NT2/D1 (cell line): Measurements from ENCODE around the gene KLK14.

Source experiments
- DNase-seq: peaks from one replicate; pipeline ENCODE4 v3.0.0-alpha.2; 2011; ENCODE audit warnings: low read depth, low spot score
- H3K27me3 ChIP-seq: 2 replicates; pipeline ENCODE4 v1.6.0; 2011; ENCODE audit warnings: mild to moderate bottlenecking; ENCODE audit not compliant: insufficient read length, insufficient read depth
- H3K36me3 ChIP-seq: 2 replicates; pipeline ENCODE4 v1.6.1; 2011; ENCODE audit warnings: mild to moderate bottlenecking, low read length, mixed read lengths; ENCODE audit not compliant: insufficient read depth, insufficient read length
- H3K4me1 ChIP-seq: 2 replicates; pipeline ENCODE4 v1.5.1; 2011; ENCODE audit not compliant: insufficient read depth, insufficient read length
- H3K4me3 ChIP-seq: 2 replicates; pipeline ENCODE4 v1.5.1; 2011; ENCODE audit warnings: low read depth; ENCODE audit not compliant: insufficient read length
- H3K9ac ChIP-seq: 2 replicates; pipeline ENCODE4 v1.6.0; 2011; ENCODE audit warnings: low read depth; ENCODE audit not compliant: insufficient read length
- H3K9me3 ChIP-seq: 2 replicates; pipeline ENCODE4 v1.5.1; 2011; ENCODE audit warnings: mild to moderate bottlenecking, low read length; ENCODE audit not compliant: insufficient read depth
- SUZ12 ChIP-seq: IDR thresholded peaks from 2 replicates; pipeline ENCODE4 v1.6.1; 2011; ENCODE audit not compliant: insufficient read length, insufficient read depth; ENCODE audit errors: extremely low read depth
- YY1 ChIP-seq: IDR thresholded peaks from 2 replicates; pipeline ENCODE4 v1.6.1; 2011; ENCODE audit not compliant: insufficient read length, insufficient read depth
- ZNF274 ChIP-seq: IDR thresholded peaks from 2 replicates; pipeline ENCODE4 v1.6.1; 2011; ENCODE audit warnings: mild to moderate bottlenecking, low read depth, low read length

The KLK14 gene

GRCh38 chr19:51034704-51035103, 48.0 kb downstream of the KLK14 start, which contains the start of gene KLK12:
TSS of gene KLK12 (minus strand) at chr19:51035002. CDS start at chr19:51034621, 381 bp downstream.
- DNase-seq, result no peak

GRCh38 chr19:51031880-51032225, 50.8 kb downstream of the KLK14 start:
- no peak for TF ChIP-seq SUZ12
- TF ChIP-seq YY1, result no peak
- TF ChIP-seq ZNF274, result no peak
- H3K4me1 ChIP-seq, result peaks cover 7% of the 10 kb centered on the region
- no peak overlapping the region for H3K9ac ChIP-seq
- no peaks in the 10 kb centered on the region for H3K36me3 ChIP-seq
- no peak overlapping the region for H3K4me3 ChIP-seq
- H3K9me3 ChIP-seq, result no peaks in the 10 kb centered on the region
- H3K27me3 ChIP-seq, result no peaks in the 10 kb centered on the region
- DNase-seq, result no peak

More at GRCh38 chr19:51034704-51035103, 48.0 kb downstream of the KLK14 start, which contains the start of gene KLK12:
- TF ChIP-seq SUZ12 (no peak), ZNF274 (no peak), YY1 (no peak)
- no peaks in the 10 kb centered on the region for H3K36me3 ChIP-seq
- H3K9me3 ChIP-seq, result no peaks in the 10 kb centered on the region
- H3K4me3 ChIP-seq, result no peak within 1 kb of the TSS
- no peaks in the 10 kb centered on the region for H3K4me1 ChIP-seq
- H3K9ac ChIP-seq, result no peak within 1 kb of the TSS
- no peaks in the 10 kb centered on the region for H3K27me3 ChIP-seq

GRCh38 chr19:51031220-51031879, 51.3 kb downstream of the KLK14 start:
- no peaks in the 10 kb centered on the region for H3K9me3 ChIP-seq
- TF ChIP-seq ZNF274, result no peak
- TF ChIP-seq SUZ12, result no peak
- no peak for TF ChIP-seq YY1
- no peak overlapping the region for H3K4me3 ChIP-seq
- peaks cover 7% of the 10 kb centered on the region for H3K4me1 ChIP-seq
- H3K9ac ChIP-seq, result no peak overlapping the region
- no peaks in the 10 kb centered on the region for H3K27me3 ChIP-seq
- no peaks in the 10 kb centered on the region for H3K36me3 ChIP-seq
- no peak for DNase-seq

- H3K4me1 ChIP-seq, result peaks cover 9% of the 10 kb centered on the region
- no peaks in the 10 kb centered on the region for H3K9me3 ChIP-seq
- H3K27me3 ChIP-seq, result no peaks in the 10 kb centered on the region
- no peak for TF ChIP-seq ZNF274
- H3K36me3 ChIP-seq, result no peaks in the 10 kb centered on the region
- H3K4me3 ChIP-seq, result no peak overlapping the region
- H3K9ac ChIP-seq, result no peak overlapping the region
- DNase-seq, result no peak
These were observed 52.1 kb downstream of the KLK14 start for GRCh38 chr19:51030631-51031030.

GRCh38 chr19:51029718-51030117, 53.0 kb downstream of the KLK14 start:
- Histone ChIP-seq H3K9ac (no peak overlapping the region), H3K9me3 (no peaks in the 10 kb centered on the region), H3K4me3 (no peak overlapping the region), H3K4me1 (peaks cover 12% of the 10 kb centered on the region), H3K27me3 (no peaks in the 10 kb centered on the region), H3K36me3 (no peaks in the 10 kb centered on the region)
- TF ChIP-seq YY1 (no peak), ZNF274 (no peak), SUZ12 (no peak)
- no peak for DNase-seq
